HepG2 (cell line): ENCODE data around the gene SQOR. TPM values are rescaled to one million over a fixed set of nuclear protein-coding genes. Genes with fewer than 3 reads are reported as not detected.

Source experiments
- E2F1 ChIP-seq: sonication (generic); formaldehyde crosslinking; IDR thresholded peaks from 2 replicates; pipeline ENCODE4 v1.5.0; 2020; ENCODE audit warnings: missing genetic modification reagents
- FOXM1 ChIP-seq: sonication (generic); formaldehyde crosslinking; IDR thresholded peaks from 2 replicates; pipeline ENCODE4 v1.5.0; 2020; ENCODE audit warnings: missing genetic modification reagents
- KLF12 ChIP-seq: sonication (generic); formaldehyde crosslinking; IDR thresholded peaks from 2 replicates; pipeline ENCODE4 v1.4.0; 2020; ENCODE audit warnings: missing genetic modification reagents, borderline replicate concordance
- MEF2D ChIP-seq: sonication (generic); formaldehyde crosslinking; IDR thresholded peaks from 2 replicates; pipeline ENCODE4 v1.5.1; 2020; ENCODE audit warnings: mild to moderate bottlenecking, missing genetic modification reagents
- MXD4 ChIP-seq: IDR thresholded peaks from 2 replicates; pipeline ENCODE4 v1.6.1; 2016; ENCODE audit warnings: mild to moderate bottlenecking, missing biosample characterization, missing genetic modification reagents
- POGK ChIP-seq: sonication (generic); formaldehyde crosslinking; conservative IDR thresholded peaks from 2 replicates; pipeline ENCODE4 v1.8.0; 2022; ENCODE audit warnings: mild to moderate bottlenecking, moderate library complexity, missing genetic modification reagents
- RNF219 ChIP-seq: sonication (generic); formaldehyde crosslinking; IDR thresholded peaks from 2 replicates; pipeline ENCODE4 v1.5.0; 2020; ENCODE audit warnings: mild to moderate bottlenecking, missing genetic modification reagents
- SMYD3 ChIP-seq: sonication (generic); formaldehyde crosslinking; IDR thresholded peaks from 2 replicates; pipeline ENCODE4 v1.8.1; 2023; ENCODE audit warnings: mild to moderate bottlenecking, missing genetic modification reagents
- ZFP62 ChIP-seq: sonication (generic); formaldehyde crosslinking; IDR thresholded peaks from 2 replicates; pipeline ENCODE4 v1.4.0; 2020; ENCODE audit warnings: missing genetic modification reagents
- ZNF605 ChIP-seq: sonication (generic); formaldehyde crosslinking; IDR thresholded peaks from 2 replicates; pipeline ENCODE4 v1.8.0; 2022; ENCODE audit warnings: mild to moderate bottlenecking, missing genetic modification reagents
- ZSCAN25 ChIP-seq: sonication (generic); formaldehyde crosslinking; IDR thresholded peaks from 2 replicates; pipeline ENCODE4 v1.8.0; 2022; ENCODE audit warnings: mild to moderate bottlenecking, missing genetic modification reagents
- polyA plus RNA-seq, 8 experiments: library from polyadenylated mRNA; depleted of rRNA in 3 of 8; stranded (reverse) in 7 of 8; unstranded in 1 of 8; fragments of >200 nt; fragmentation: Illumina TruSeq in 4 of 8; extraction: Trizol in 4 of 8; gene quantifications; 2 replicates each; pipeline versions ENCODE4 v1.2.1 to v1.2.3, GENCODE V29; 2011 to 2016; ENCODE audit warnings: low read depth in 4 of 8, missing spikeins in 1 of 8, mixed read lengths in 1 of 8; ENCODE audit not compliant: insufficient read depth in 1 of 8
- total RNA-seq, 5 experiments: library from RNA; depleted of rRNA; stranded (reverse); fragments of >200 nt; fragmentation: Illumina TruSeq; extraction: Trizol; gene quantifications; 2 replicates each; pipeline ENCODE4 v1.2.3, GENCODE V29; 2016; ENCODE audit warnings: low read depth in 1 of 5

The SQOR gene
- total and polyA plus RNA-seq, 2 of the 13 experiments (the other 11 are each of a cell fraction or from before 2014, with no cell fraction given), result 19.3 to 19.4 TPM

GRCh38 chr15:45587095-45587862 lies 47.5 kb upstream of the SQOR start, which contains the start of gene BLOC1S6 (continued):
- TF ChIP-seq E2F1 (CRISPR knock-in tag), result peak; percentile 84
- TF ChIP-seq POGK (CRISPR knock-in tag), result peak; percentile 96
- TF ChIP-seq KLF12 (CRISPR knock-in tag), result peak; percentile 80
- no peak for TF ChIP-seq FOXM1 (CRISPR knock-in tag)
- TF ChIP-seq ZFP62 (CRISPR knock-in tag), result no peak
- TF ChIP-seq SMYD3 (CRISPR knock-in tag), result peak; percentile 61; the same call in 1 of the 2 replicates
- TF ChIP-seq ZSCAN25 (CRISPR knock-in tag), result no peak
- TF ChIP-seq MXD4 (CRISPR knock-in tag), result peak; percentile 43; the same call in 1 of the 2 replicates
- no peak for TF ChIP-seq RNF219 (CRISPR knock-in tag)
- peak; percentile 15; the same call in 1 of the 2 replicates for TF ChIP-seq ZNF605 (CRISPR knock-in tag)
- TF ChIP-seq MEF2D (CRISPR knock-in tag), result peak; percentile 75
